Astrocyte (in vitro differentiated cells and primary cell): Measurements from ENCODE around the gene KASH5. TPM values are rescaled to one million over a fixed set of nuclear protein-coding genes. Genes with fewer than 3 reads are reported as not detected.
A peak's percentile ranks its signal among the peaks of the same experiment; 100 is the strongest.

Experiments used
- DNase-seq: peaks from one replicate; pipeline ENCODE4 v3.0.0-alpha.2; 2010; ENCODE audit warnings: low read depth
- FAIRE-seq: peaks from 2 replicates; lab custom pipeline; 2011; peaks lifted over from hg19 to GRCh38; lab: Jason Lieb, UNC
- H2AFZ ChIP-seq: 2 replicates; pipeline ENCODE4 v1.6.0; 2012; ENCODE audit warnings: low read depth, low read length, inconsistent platforms
- H3K27ac ChIP-seq: 2 replicates; pipeline ENCODE4 v1.5.1; 2011; ENCODE audit warnings: low read depth, low read length, inconsistent platforms
- H3K27me3 ChIP-seq: 2 replicates; pipeline ENCODE4 v1.6.0; 2011; ENCODE audit warnings: low read length, inconsistent platforms; ENCODE audit not compliant: insufficient read depth
- H3K36me3 ChIP-seq: 2 replicates; pipeline ENCODE4 v1.5.1; 2011; ENCODE audit warnings: low read length, inconsistent platforms; ENCODE audit not compliant: insufficient read depth
- H3K4me1 ChIP-seq: 2 replicates; pipeline ENCODE4 v1.5.1; 2011; ENCODE audit warnings: low read length, inconsistent platforms; ENCODE audit not compliant: insufficient read depth
- H3K4me2 ChIP-seq: 2 replicates; pipeline ENCODE4 v1.6.0; 2012; ENCODE audit warnings: low read length, inconsistent platforms
- H3K4me3 ChIP-seq: 2 replicates; pipeline ENCODE4 v1.5.1; 2011; ENCODE audit warnings: low read depth, mild to moderate bottlenecking, low read length, inconsistent platforms; ENCODE audit not compliant: insufficient read depth
- H3K79me2 ChIP-seq: 2 replicates; pipeline ENCODE4 v1.6.0; 2012; ENCODE audit warnings: mild to moderate bottlenecking, low read length, inconsistent platforms; ENCODE audit not compliant: insufficient read depth
- H3K9ac ChIP-seq: 2 replicates; pipeline ENCODE4 v1.6.0; 2012; ENCODE audit warnings: mild to moderate bottlenecking, low read length, inconsistent platforms
- H3K9me3 ChIP-seq: 2 replicates; pipeline ENCODE4 v1.5.1; 2012; ENCODE audit warnings: low read depth, mild to moderate bottlenecking, low read length, inconsistent platforms; ENCODE audit not compliant: insufficient read depth
- H4K20me1 ChIP-seq: 2 replicates; pipeline ENCODE4 v1.6.0; 2012; ENCODE audit warnings: low read length, inconsistent platforms; ENCODE audit not compliant: insufficient read depth
- H3K27ac Mint-ChIP-seq: one replicate; pipeline ENCODE4 v1.8.0; 2021; ENCODE audit warnings: mild to moderate bottlenecking, mixed read lengths; ENCODE audit not compliant: unreplicated experiment
- H3K27me3 Mint-ChIP-seq: one replicate; pipeline ENCODE4 v1.8.0; 2021; ENCODE audit warnings: low read depth, mixed read lengths; ENCODE audit not compliant: unreplicated experiment
- H3K36me3 Mint-ChIP-seq: one replicate; pipeline ENCODE4 v1.8.0; 2021; ENCODE audit warnings: low read depth, mixed read lengths; ENCODE audit not compliant: unreplicated experiment
- H3K4me1 Mint-ChIP-seq: one replicate; pipeline ENCODE4 v1.8.0; 2021; ENCODE audit warnings: low read depth, mixed read lengths; ENCODE audit not compliant: unreplicated experiment
- H3K4me3 Mint-ChIP-seq: one replicate; pipeline ENCODE4 v1.8.0; 2021; ENCODE audit warnings: mild to moderate bottlenecking, moderate library complexity, mixed read lengths; ENCODE audit not compliant: unreplicated experiment
- H3K9me3 Mint-ChIP-seq: one replicate; pipeline ENCODE4 v1.8.0; 2021; ENCODE audit warnings: mild to moderate bottlenecking, mixed read lengths; ENCODE audit not compliant: unreplicated experiment
- EZH2 ChIP-seq: IDR thresholded peaks from 2 replicates; pipeline ENCODE4 v1.6.1; 2012; ENCODE audit warnings: mild to moderate bottlenecking, low read length, inconsistent platforms; ENCODE audit not compliant: insufficient read depth
- total RNA-seq: library from RNA; stranded (reverse); gene quantifications from 2 replicates; pipeline ENCODE4 v1.2.1, GENCODE V29; 2021
- TF ChIP-seq, protein P1 (sequence below): IDR thresholded peaks from 2 replicates; pipeline ENCODE4 v1.5.1; 2011; ENCODE audit warnings: low read depth, mild to moderate bottlenecking, inconsistent platforms, low read length, moderate library complexity; ENCODE audit not compliant: insufficient read depth

Gene KASH5
- total RNA-seq, 1 donor from 2014 or later = not detected

DNA sequence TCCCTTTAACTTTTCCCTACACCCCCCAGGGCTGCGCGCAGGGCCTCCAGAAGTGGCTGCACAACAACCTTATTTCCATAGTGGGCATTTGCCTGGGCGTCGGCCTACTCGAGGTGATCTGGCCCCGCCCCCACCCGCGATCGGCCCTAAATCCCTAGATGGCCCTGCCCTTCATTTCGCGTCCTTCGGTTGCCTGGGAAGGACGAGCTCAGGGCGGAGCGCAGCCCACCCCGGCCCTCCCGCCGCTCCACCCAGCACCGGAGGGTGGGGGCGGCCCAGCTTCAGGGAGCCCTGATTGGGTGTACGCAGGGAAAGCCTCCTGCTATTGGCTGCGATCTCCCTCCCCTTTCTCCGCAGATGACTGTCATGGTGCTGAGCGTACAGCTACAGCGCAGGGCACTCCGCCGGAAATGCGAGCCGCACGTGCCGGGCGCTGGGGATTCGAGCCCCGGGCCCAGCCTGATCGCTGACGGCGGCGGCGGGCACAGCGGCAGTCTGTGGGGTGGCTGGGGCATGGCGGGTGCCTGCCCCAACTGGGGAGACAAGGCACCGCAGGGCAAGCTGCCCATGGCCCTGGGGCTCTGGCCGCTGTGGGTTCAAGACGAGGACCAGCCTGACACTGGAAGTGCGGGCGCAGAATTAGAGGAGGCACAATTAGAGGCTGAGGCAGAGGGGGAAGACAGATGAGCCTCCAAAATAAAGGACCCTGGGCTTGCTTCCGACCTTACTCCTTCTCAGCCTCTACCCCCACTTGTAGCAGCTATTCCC is 48.6 kb upstream of the KASH5 start:
- H3K4me1 ChIP-seq = peaks cover 6% of the 10 kb centered on the region
- H3K9me3 ChIP-seq = no peaks in the 10 kb centered on the region
- H3K36me3 ChIP-seq = peaks cover 14% of the 10 kb centered on the region
- DNase-seq = peak; percentile 84
- peak overlapping the region; percentile 34 for H2AFZ ChIP-seq
- no peak overlapping the region for H3K4me3 ChIP-seq
- H3K27me3 ChIP-seq = no peaks in the 10 kb centered on the region
- peak; percentile 31 for TF ChIP-seq EZH2
- TF ChIP-seq, protein P1, sequence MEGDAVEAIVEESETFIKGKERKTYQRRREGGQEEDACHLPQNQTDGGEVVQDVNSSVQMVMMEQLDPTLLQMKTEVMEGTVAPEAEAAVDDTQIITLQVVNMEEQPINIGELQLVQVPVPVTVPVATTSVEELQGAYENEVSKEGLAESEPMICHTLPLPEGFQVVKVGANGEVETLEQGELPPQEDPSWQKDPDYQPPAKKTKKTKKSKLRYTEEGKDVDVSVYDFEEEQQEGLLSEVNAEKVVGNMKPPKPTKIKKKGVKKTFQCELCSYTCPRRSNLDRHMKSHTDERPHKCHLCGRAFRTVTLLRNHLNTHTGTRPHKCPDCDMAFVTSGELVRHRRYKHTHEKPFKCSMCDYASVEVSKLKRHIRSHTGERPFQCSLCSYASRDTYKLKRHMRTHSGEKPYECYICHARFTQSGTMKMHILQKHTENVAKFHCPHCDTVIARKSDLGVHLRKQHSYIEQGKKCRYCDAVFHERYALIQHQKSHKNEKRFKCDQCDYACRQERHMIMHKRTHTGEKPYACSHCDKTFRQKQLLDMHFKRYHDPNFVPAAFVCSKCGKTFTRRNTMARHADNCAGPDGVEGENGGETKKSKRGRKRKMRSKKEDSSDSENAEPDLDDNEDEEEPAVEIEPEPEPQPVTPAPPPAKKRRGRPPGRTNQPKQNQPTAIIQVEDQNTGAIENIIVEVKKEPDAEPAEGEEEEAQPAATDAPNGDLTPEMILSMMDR = no peak
- H3K4me2 ChIP-seq = peak overlapping the region; percentile 75
- H3K27ac Mint-ChIP-seq = no peak overlapping the region
- no peaks in the 10 kb centered on the region for H3K79me2 ChIP-seq
- peaks cover 53% of the 10 kb centered on the region for H4K20me1 ChIP-seq
- peaks cover 5% of the 10 kb centered on the region for H3K27me3 Mint-ChIP-seq
- H3K4me3 Mint-ChIP-seq = no peak overlapping the region
- no peak overlapping the region for H3K9ac ChIP-seq
- peaks cover 4% of the 10 kb centered on the region for H3K4me1 Mint-ChIP-seq
- no peak for FAIRE-seq
- H3K9me3 Mint-ChIP-seq = peaks cover 3% of the 10 kb centered on the region
- H3K36me3 Mint-ChIP-seq = peaks cover 31% of the 10 kb centered on the region
- H3K27ac ChIP-seq = no peak overlapping the region

DNA sequence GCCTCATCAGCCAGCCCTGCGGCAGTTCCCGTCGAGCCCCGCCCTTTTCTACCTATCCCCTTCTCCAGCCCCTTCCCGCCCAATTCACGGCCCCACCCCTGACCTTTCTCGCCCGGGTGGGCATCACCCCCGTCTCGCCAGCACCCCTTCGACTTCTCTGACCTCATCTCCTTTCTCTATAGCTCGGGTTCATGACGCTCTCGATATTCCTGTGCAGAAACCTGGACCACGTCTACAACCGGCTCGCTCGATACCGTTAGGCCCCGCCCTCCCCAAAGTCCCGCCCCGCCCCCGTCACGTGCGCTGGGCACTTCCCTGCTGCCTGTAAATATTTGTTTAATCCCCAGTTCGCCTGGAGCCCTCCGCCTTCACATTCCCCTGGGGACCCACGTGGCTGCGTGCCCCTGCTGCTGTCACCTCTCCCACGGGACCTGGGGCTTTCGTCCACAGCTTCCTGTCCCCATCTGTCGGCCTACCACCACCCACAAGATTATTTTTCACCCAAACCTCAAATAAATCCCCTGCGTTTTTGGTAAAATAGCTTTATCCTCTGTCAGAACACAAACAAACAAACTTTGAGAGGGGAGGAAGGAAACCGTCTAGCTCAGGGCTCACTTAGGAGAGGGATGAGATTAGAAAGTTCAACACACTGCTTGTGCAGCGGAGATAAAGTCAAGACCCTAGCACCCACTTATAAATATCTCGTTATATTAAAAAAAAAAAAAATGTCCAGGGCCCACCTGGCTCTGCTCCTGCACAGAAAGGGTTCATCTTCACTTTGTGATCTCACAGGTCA is 47.8 kb upstream of the KASH5 start:
- Mint-ChIP-seq H3K36me3 (peaks cover 35% of the 10 kb centered on the region), H3K4me3 (no peak overlapping the region), H3K9me3 (peaks cover 3% of the 10 kb centered on the region), H3K27ac (no peak overlapping the region), H3K27me3 (peaks cover 5% of the 10 kb centered on the region), H3K4me1 (peaks cover 4% of the 10 kb centered on the region)
- no peak overlapping the region for H3K9ac ChIP-seq
- no peak overlapping the region for H3K4me3 ChIP-seq
- no peaks in the 10 kb centered on the region for H3K27me3 ChIP-seq
- peak overlapping the region; percentile 75 for H3K4me2 ChIP-seq
- FAIRE-seq (no peak), DNase-seq (no peak)
- no peaks in the 10 kb centered on the region for H3K9me3 ChIP-seq
- H3K4me1 ChIP-seq = peaks cover 6% of the 10 kb centered on the region
- TF ChIP-seq EZH2 = no peak
- TF ChIP-seq, protein P1 = no peak
- H3K79me2 ChIP-seq = no peaks in the 10 kb centered on the region
- peaks cover 21% of the 10 kb centered on the region for H3K36me3 ChIP-seq
- no peak overlapping the region for H2AFZ ChIP-seq
- no peak overlapping the region for H3K27ac ChIP-seq
- H4K20me1 ChIP-seq = peaks cover 60% of the 10 kb centered on the region
